Calu3 (cell line): ENCODE measurements around the gene ZNF780B. TPM values are rescaled to one million over a fixed set of nuclear protein-coding genes. Genes with fewer than 3 reads are reported as not detected.

Source experiments
- BruUV-seq: library from RNA; stranded (reverse); fragments of 400-500 nt; replicated peaks from 2 replicates; lab custom pipeline; 2021; lab: Mats Ljungman, UMichigan
- CTCF ChIA-PET: fragments of 300-600 bp; sonication (Branson Sonifier 250); formaldehyde crosslinking; loops from one replicate; lab custom pipeline; 2022; ENCODE audit warnings: antibody characterized with exemption; lab: Charles Lee
- DNase-seq: peaks from one replicate; pipeline ENCODE4 v3.0.0; 2022
- H3K27ac Mint-ChIP-seq: one replicate; pipeline ENCODE4 v1.8.0; 2022; ENCODE audit warnings: mixed read lengths; ENCODE audit not compliant: unreplicated experiment
- H3K27me3 Mint-ChIP-seq: one replicate; pipeline ENCODE4 v1.8.0; 2022; ENCODE audit warnings: mixed read lengths; ENCODE audit not compliant: unreplicated experiment
- H3K36me3 Mint-ChIP-seq: one replicate; pipeline ENCODE4 v1.8.0; 2022; ENCODE audit warnings: mild to moderate bottlenecking, moderate library complexity, mixed read lengths; ENCODE audit not compliant: insufficient read depth, unreplicated experiment
- H3K4me1 Mint-ChIP-seq: one replicate; pipeline ENCODE4 v1.8.0; 2022; ENCODE audit warnings: mild to moderate bottlenecking, low read depth, mixed read lengths; ENCODE audit not compliant: unreplicated experiment
- H3K4me3 Mint-ChIP-seq: one replicate; pipeline ENCODE4 v1.8.0; 2022; ENCODE audit warnings: mild to moderate bottlenecking, low read depth, moderate library complexity, mixed read lengths; ENCODE audit not compliant: unreplicated experiment
- H3K9me3 Mint-ChIP-seq: one replicate; pipeline ENCODE4 v1.8.0; 2022; ENCODE audit warnings: low read depth, mixed read lengths; ENCODE audit not compliant: unreplicated experiment
- CTCF ChIP-seq: fragments of 200-600 bp; IDR thresholded peaks from one replicate; pipeline ENCODE4 v1.8.0; 2022; ENCODE audit warnings: antibody characterized with exemption; ENCODE audit not compliant: unreplicated experiment
- intact Hi-C: fragments of 100-400 bp; cut with micrococcal nuclease; formaldehyde crosslinking; loops from one replicate; pipeline ENCODE4 v1.10.0; 2022; ENCODE audit not compliant: unreplicated experiment
- total RNA-seq: library from RNA; stranded (reverse); gene quantifications from 2 replicates; pipeline ENCODE4 v1.2.3, GENCODE V29; 2022

Gene ZNF780B
- total RNA-seq, 1 experiment from 2014 or later, result 30.2 TPM

- Mint-ChIP-seq H3K4me1 (no peaks in the 10 kb centered on the region), H3K36me3 (peaks cover 57% of the 10 kb centered on the region), H3K9me3 (peaks cover 23% of the 10 kb centered on the region), H3K27me3 (no peaks in the 10 kb centered on the region), H3K27ac (no peak overlapping the region), H3K4me3 (no peak overlapping the region)
- intact Hi-C loops, result no loop called here
- no peak for TF ChIP-seq CTCF
- CTCF ChIA-PET, result interaction anchor here (2.1 kb wide), 1 partner anchor 12 kb away, joined by 5 read pairs; the partner anchor contains the start of gene ZNF780A
- no TSS peak for BruUV-seq
- no peak for DNase-seq
Observed at GRCh38 chr19:40078377-40078776, 22.3 kb upstream of the ZNF780B start.

- DNase-seq, result no peak
- intact Hi-C loops, result no loop called here
- Mint-ChIP-seq H3K9me3 (peaks cover 18% of the 10 kb centered on the region), H3K27me3 (no peaks in the 10 kb centered on the region), H3K4me3 (no peak overlapping the region), H3K4me1 (no peaks in the 10 kb centered on the region), H3K36me3 (peaks cover 15% of the 10 kb centered on the region), H3K27ac (no peak overlapping the region)
- no peak for TF ChIP-seq CTCF
- CTCF ChIA-PET, result no interaction called here
- no TSS peak for BruUV-seq
Observed at GRCh38 chr19:40070058-40070457, 14.0 kb upstream of the ZNF780B start.

GRCh38 chr19:40059624-40060023 is 3.6 kb upstream of the ZNF780B start:
- BruUV-seq, result no TSS peak
- Mint-ChIP-seq H3K27me3 (no peaks in the 10 kb centered on the region), H3K27ac (no peak overlapping the region), H3K36me3 (peaks cover 21% of the 10 kb centered on the region), H3K4me1 (peaks cover 14% of the 10 kb centered on the region), H3K9me3 (peaks cover 14% of the 10 kb centered on the region), H3K4me3 (no peak overlapping the region)
- DNase-seq, result no peak
- TF ChIP-seq CTCF, result no peak
- CTCF ChIA-PET, result no interaction called here
- intact Hi-C loops, result no loop called here

DNA sequence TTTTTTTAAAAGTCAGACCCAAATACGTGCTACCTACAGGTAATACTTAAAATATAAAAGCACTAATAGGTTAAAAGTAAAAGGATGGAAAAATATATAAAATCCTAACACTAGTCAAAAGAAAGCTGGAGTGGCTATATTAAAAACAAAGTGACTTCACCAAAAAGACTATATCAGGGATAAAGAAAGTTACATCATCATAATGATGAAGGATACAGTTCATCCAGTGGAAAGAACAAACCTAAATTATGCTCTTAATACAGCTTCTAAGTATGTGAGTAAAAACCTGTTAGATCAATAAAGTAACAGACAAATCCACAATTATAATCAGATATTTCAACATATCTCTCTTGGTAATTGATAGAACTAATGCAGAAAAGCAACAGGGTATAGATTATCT is 1.1 kb upstream of the ZNF780B start:
- Mint-ChIP-seq H3K27ac (no peak overlapping the region), H3K9me3 (peaks cover 17% of the 10 kb centered on the region), H3K36me3 (peaks cover 21% of the 10 kb centered on the region), H3K4me3 (no peak overlapping the region), H3K27me3 (no peaks in the 10 kb centered on the region), H3K4me1 (peaks cover 17% of the 10 kb centered on the region)
- intact Hi-C loops, result no loop called here
- TF ChIP-seq CTCF, result no peak
- DNase-seq, result no peak
- CTCF ChIA-PET, result no interaction called here
- no TSS peak for BruUV-seq
